ENCODE results near the gene SLC49A4.

DNA sequence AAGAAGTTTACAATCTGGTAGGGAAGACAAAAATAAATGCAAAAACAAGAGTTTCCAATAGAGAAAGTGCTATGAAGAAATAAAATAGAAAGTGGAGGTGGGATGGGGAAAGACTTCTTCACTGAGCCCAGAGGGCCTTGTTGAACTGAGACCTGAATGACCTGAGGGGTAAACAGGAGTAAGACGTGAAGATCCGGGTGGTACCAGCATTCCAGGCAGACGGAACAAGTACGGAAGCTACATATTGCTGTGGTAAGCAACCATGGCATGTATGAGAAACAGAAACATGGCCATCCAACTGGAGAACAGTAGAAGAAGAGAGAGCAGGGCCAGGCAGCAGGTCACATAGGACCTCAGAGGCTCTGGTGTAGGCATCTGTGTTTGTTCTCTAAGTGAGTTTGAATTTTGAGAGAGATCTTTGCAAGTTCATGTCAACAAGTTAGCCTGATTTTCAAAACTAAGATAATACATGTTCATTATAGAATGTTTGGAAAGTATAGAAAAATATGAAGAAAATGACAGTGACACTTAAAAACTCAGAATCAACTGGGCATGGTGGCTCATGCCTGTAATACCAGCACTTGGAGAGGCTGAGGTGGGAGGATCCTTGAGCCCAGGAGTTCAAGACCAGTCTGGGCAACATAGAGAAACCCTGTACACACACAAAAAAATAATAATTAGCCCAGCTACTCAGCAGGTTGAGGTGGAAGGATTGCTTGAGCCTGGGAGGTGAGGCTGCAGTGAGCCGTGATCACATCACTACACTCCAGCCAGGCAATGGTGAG, 64.3 kb downstream of the SLC49A4 start:
- TF ChIP-seq, protein P1, sequence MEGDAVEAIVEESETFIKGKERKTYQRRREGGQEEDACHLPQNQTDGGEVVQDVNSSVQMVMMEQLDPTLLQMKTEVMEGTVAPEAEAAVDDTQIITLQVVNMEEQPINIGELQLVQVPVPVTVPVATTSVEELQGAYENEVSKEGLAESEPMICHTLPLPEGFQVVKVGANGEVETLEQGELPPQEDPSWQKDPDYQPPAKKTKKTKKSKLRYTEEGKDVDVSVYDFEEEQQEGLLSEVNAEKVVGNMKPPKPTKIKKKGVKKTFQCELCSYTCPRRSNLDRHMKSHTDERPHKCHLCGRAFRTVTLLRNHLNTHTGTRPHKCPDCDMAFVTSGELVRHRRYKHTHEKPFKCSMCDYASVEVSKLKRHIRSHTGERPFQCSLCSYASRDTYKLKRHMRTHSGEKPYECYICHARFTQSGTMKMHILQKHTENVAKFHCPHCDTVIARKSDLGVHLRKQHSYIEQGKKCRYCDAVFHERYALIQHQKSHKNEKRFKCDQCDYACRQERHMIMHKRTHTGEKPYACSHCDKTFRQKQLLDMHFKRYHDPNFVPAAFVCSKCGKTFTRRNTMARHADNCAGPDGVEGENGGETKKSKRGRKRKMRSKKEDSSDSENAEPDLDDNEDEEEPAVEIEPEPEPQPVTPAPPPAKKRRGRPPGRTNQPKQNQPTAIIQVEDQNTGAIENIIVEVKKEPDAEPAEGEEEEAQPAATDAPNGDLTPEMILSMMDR (IDR thresholded peaks at IDR 0.05), result no peak
- TF ChIP-seq POLR2A (IDR thresholded peaks at IDR 0.05), result no peak
